PC-3 (cell line): ENCODE results near the gene ASB7. TPM values are rescaled to one million over a fixed set of nuclear protein-coding genes. Genes with fewer than 3 reads are reported as not detected.

Source experiments
- ATAC-seq: fragments of 200-7000 bp; cut with Tn5 transposase; 2 replicates; pipeline ENCODE4 v1.9.1; 2020; ENCODE audit warnings: mild to moderate bottlenecking, moderate library complexity
- BruUV-seq: library from RNA; stranded (reverse); fragments of 400-500 nt; replicated peaks from 2 replicates; lab custom pipeline; 2021; lab: Mats Ljungman, UMichigan
- CTCF ChIA-PET: fragments of 300-600 bp; sonication (Branson Sonifier 250); formaldehyde crosslinking; loops from one replicate; lab custom pipeline; 2022; ENCODE audit warnings: antibody characterized with exemption; lab: Charles Lee
- POLR2A ChIA-PET: fragments of 300-600 bp; sonication (Branson Sonifier 250); formaldehyde crosslinking; loops from one replicate; lab custom pipeline; 2022; ENCODE audit warnings: antibody characterized with exemption; ENCODE audit not compliant: unreplicated experiment; lab: Charles Lee
- DNase-seq: peaks from one replicate; pipeline ENCODE4 v3.0.0-alpha.2; 2015
- H2AFZ ChIP-seq: fragments of 300-600 bp; sonication (generic); 2 replicates; pipeline ENCODE4 v1.6.0; 2016; ENCODE audit warnings: antibody characterized with exemption, low read length
- H3F3A ChIP-seq: fragments of 300-600 bp; sonication (generic); one replicate; pipeline ENCODE4 v1.6.0; 2017; ENCODE audit warnings: antibody characterized with exemption, low read length, control low read depth, mild to moderate bottlenecking; ENCODE audit not compliant: unreplicated experiment
- H3K27ac ChIP-seq: fragments of 300-600 bp; sonication (generic); 2 replicates; pipeline ENCODE4 v1.5.1; 2016; ENCODE audit warnings: mild to moderate bottlenecking, low read length
- H3K27me3 ChIP-seq: fragments of 300-600 bp; sonication (generic); 2 replicates; pipeline ENCODE4 v1.6.1; 2016; ENCODE audit warnings: low read length, mixed read lengths
- H3K36me3 ChIP-seq: fragments of 300-600 bp; sonication (generic); 2 replicates; pipeline ENCODE4 v1.6.1; 2016; ENCODE audit warnings: low read depth, mixed run types, low read length, mixed read lengths
- H3K4me1 ChIP-seq: fragments of 300-600 bp; sonication (generic); 2 replicates; pipeline ENCODE4 v1.5.1; 2016; ENCODE audit warnings: low read length; ENCODE audit not compliant: insufficient read depth
- H3K4me2 ChIP-seq: fragments of 300-600 bp; sonication (generic); 2 replicates; pipeline ENCODE4 v1.6.0; 2016; ENCODE audit warnings: low read length
- H3K4me3 ChIP-seq: fragments of 300-600 bp; sonication (generic); 2 replicates; pipeline ENCODE4 v1.5.1; 2016; ENCODE audit warnings: mild to moderate bottlenecking, low read length, mixed read lengths
- H3K79me2 ChIP-seq: fragments of 300-600 bp; sonication (generic); 2 replicates; pipeline ENCODE4 v1.6.1; 2017; ENCODE audit warnings: low read length, mixed read lengths
- H3K9ac ChIP-seq: fragments of 300-600 bp; sonication (generic); 2 replicates; pipeline ENCODE4 v1.6.0; 2016; ENCODE audit warnings: mild to moderate bottlenecking, low read length
- H3K9me2 ChIP-seq: fragments of 300-600 bp; sonication (generic); replicated peaks from 2 replicates; pipeline ENCODE4 v1.6.1; 2016; ENCODE audit warnings: mixed run types, low read length, mixed read lengths
- H3K9me3 ChIP-seq: fragments of 300-600 bp; sonication (generic); 2 replicates; pipeline ENCODE4 v1.6.1; 2016; ENCODE audit warnings: low read length, mixed read lengths
- H4K20me1 ChIP-seq: fragments of 300-600 bp; sonication (generic); 2 replicates; pipeline ENCODE4 v1.6.1; 2016; ENCODE audit warnings: low read length, mixed read lengths
- CTCF ChIP-seq: fragments of 300-600 bp; sonication (generic); conservative IDR thresholded peaks from 2 replicates; pipeline ENCODE4 v1.5.1; 2017; ENCODE audit warnings: antibody characterized with exemption, low read depth, mild to moderate bottlenecking, low read length
- EZH2 ChIP-seq: fragments of 300-600 bp; sonication (generic); IDR thresholded peaks from one replicate; pipeline ENCODE4 v1.6.1; 2017; ENCODE audit warnings: antibody characterized with exemption, mild to moderate bottlenecking, low read length; ENCODE audit not compliant: unreplicated experiment
- EZH2phosphoT487 ChIP-seq: fragments of 300-600 bp; sonication (generic); IDR thresholded peaks from 2 replicates; pipeline ENCODE4 v1.6.1; 2018; ENCODE audit warnings: mild to moderate bottlenecking, antibody characterized with exemption, low read length, borderline replicate concordance
- intact Hi-C: fragments of 100-400 bp; cut with micrococcal nuclease; formaldehyde crosslinking; loops from 2 replicates; pipeline ENCODE4 v1.9.0; 2023
- total RNA-seq: library from RNA; depleted of rRNA; stranded (reverse); fragments of >200 nt; gene quantifications from 2 replicates; pipeline ENCODE4 v1.2.3, GENCODE V29; 2014

Gene ASB7
- total RNA-seq, 1 experiment from 2014 or later: 7.8 TPM

GRCh38 chr15:100683434-100683833 lies 81.0 kb downstream of the ASB7 start:
- ATAC-seq: no peak
- peaks cover 31% of the 10 kb centered on the region for H3K4me1 ChIP-seq
- intact Hi-C loops: no loop called here
- no peak overlapping the region for H3K27ac ChIP-seq
- H4K20me1 ChIP-seq: no peaks in the 10 kb centered on the region
- no peak overlapping the region for H3K9ac ChIP-seq
- peaks cover 10% of the 10 kb centered on the region for H3K79me2 ChIP-seq
- no peaks in the 10 kb centered on the region for H3K9me3 ChIP-seq
- no TSS peak for BruUV-seq
- no peak overlapping the region for H2AFZ ChIP-seq
- no peak overlapping the region for H3K4me3 ChIP-seq
- no peaks in the 10 kb centered on the region for H3K9me2 ChIP-seq
- DNase-seq: no peak
- TF ChIP-seq EZH2phosphoT487 (no peak), EZH2 (no peak), CTCF (no peak)
- ChIA-PET POLR2A (no interaction called here), CTCF (no interaction called here)
- H3K27me3 ChIP-seq: no peaks in the 10 kb centered on the region
- H3K4me2 ChIP-seq: no peak overlapping the region
- H3F3A ChIP-seq: peaks cover 9% of the 10 kb centered on the region
- H3K36me3 ChIP-seq: no peaks in the 10 kb centered on the region

- DNase-seq (no peak), ATAC-seq (no peak)
- Histone ChIP-seq H3K9me2 (no peaks in the 10 kb centered on the region), H3K36me3 (no peaks in the 10 kb centered on the region), H3F3A (peaks cover 9% of the 10 kb centered on the region), H2AFZ (no peak overlapping the region), H3K4me2 (no peak overlapping the region), H3K27ac (no peak overlapping the region), H4K20me1 (no peaks in the 10 kb centered on the region), H3K4me3 (no peak overlapping the region), H3K9ac (no peak overlapping the region), H3K27me3 (no peaks in the 10 kb centered on the region), H3K4me1 (peaks cover 42% of the 10 kb centered on the region), H3K9me3 (no peaks in the 10 kb centered on the region), H3K79me2 (peaks cover 10% of the 10 kb centered on the region)
- ChIA-PET CTCF (no interaction called here), POLR2A (no interaction called here)
- BruUV-seq: no TSS peak
- TF ChIP-seq EZH2 (no peak), CTCF (no peak), EZH2phosphoT487 (no peak)
- intact Hi-C loops: no loop called here
Measured at GRCh38 chr15:100684591-100684990, 82.2 kb downstream of the ASB7 start.

- H3K4me3 ChIP-seq: no peak overlapping the region
- H4K20me1 ChIP-seq: no peaks in the 10 kb centered on the region
- H2AFZ ChIP-seq: no peak overlapping the region
- CTCF ChIA-PET: no interaction called here
- no peaks in the 10 kb centered on the region for H3K9me2 ChIP-seq
- H3K27ac ChIP-seq: peak overlapping the region; percentile 100
- peaks cover 10% of the 10 kb centered on the region for H3K79me2 ChIP-seq
- H3K4me1 ChIP-seq: peaks cover 42% of the 10 kb centered on the region
- H3K4me2 ChIP-seq: peak overlapping the region; percentile 69
- H3K27me3 ChIP-seq: no peaks in the 10 kb centered on the region
- POLR2A ChIA-PET: no interaction called here
- no TSS peak for BruUV-seq
- ATAC-seq: no peak
- H3F3A ChIP-seq: peaks cover 9% of the 10 kb centered on the region
- TF ChIP-seq EZH2: no peak
- peak overlapping the region; percentile 96 for H3K9ac ChIP-seq
- intact Hi-C loops: no loop called here
- no peaks in the 10 kb centered on the region for H3K9me3 ChIP-seq
- no peaks in the 10 kb centered on the region for H3K36me3 ChIP-seq
- no peak for DNase-seq
Measured at GRCh38 chr15:100686021-100686724, 83.8 kb downstream of the ASB7 start.
